H1 (cell line): ENCODE measurements around the gene TAMM41. TPM values are rescaled to one million over a fixed set of nuclear protein-coding genes. Genes with fewer than 3 reads are reported as not detected.

Experiments used
- CTCF ChIA-PET: fragments of 300-600 bp; sonication (Branson Sonifier 250); formaldehyde crosslinking; loops from one replicate; lab custom pipeline; 2021; ENCODE audit not compliant: partially characterized antibody; lab: Charles Lee
- POLR2A ChIA-PET: fragments of 300-600 bp; sonication (Branson Sonifier 250); formaldehyde crosslinking; loops from one replicate; lab custom pipeline; 2021; ENCODE audit warnings: inconsistent platforms; ENCODE audit not compliant: partially characterized antibody; lab: Charles Lee
- DNase-seq, 2 experiments: peaks; one replicate each; pipeline versions ENCODE4 v3.0.0 to v3.0.0-alpha.2; 2010 to 2022; ENCODE audit warnings: low spot score in 2 of 2, low read depth in 1 of 2, mixed read lengths in 1 of 2
- FAIRE-seq: peaks from 2 replicates; lab custom pipeline; 2011; peaks lifted over from hg19 to GRCh38; lab: Jason Lieb, UNC
- H2AFZ ChIP-seq: 2 replicates; pipeline ENCODE4 v1.8.1; 2012; ENCODE audit warnings: low read length, inconsistent platforms
- H2AK5ac ChIP-seq: 2 replicates; pipeline ENCODE4 v1.6.1; 2013; ENCODE audit warnings: low read depth, low read length
- H2BK120ac ChIP-seq: replicated peaks from 2 replicates; pipeline ENCODE3; 2013; ENCODE audit warnings: low read depth, low read length, inconsistent platforms
- H2BK12ac ChIP-seq: 2 replicates; pipeline ENCODE4 v1.6.1; 2013; ENCODE audit warnings: low read depth, low read length
- H2BK15ac ChIP-seq: 2 replicates; pipeline ENCODE4 v1.6.1; 2013; ENCODE audit warnings: low read length
- H2BK20ac ChIP-seq: 2 replicates; pipeline ENCODE4 v1.6.1; 2013; ENCODE audit warnings: low read length
- H2BK5ac ChIP-seq: 2 replicates; pipeline ENCODE4 v1.6.1; 2013; ENCODE audit warnings: low read depth, low read length
- H3K14ac ChIP-seq: 2 replicates; pipeline ENCODE4 v1.6.1; 2013; ENCODE audit warnings: inconsistent platforms; ENCODE audit not compliant: insufficient read length
- H3K18ac ChIP-seq: 2 replicates; pipeline ENCODE4 v1.6.1; 2013; ENCODE audit warnings: low read length; ENCODE audit errors: extremely low read depth
- H3K23ac ChIP-seq: 2 replicates; pipeline ENCODE4 v1.6.1; 2013; ENCODE audit warnings: inconsistent platforms; ENCODE audit not compliant: insufficient read length
- H3K23me2 ChIP-seq: 2 replicates; pipeline ENCODE4 v1.6.1; 2013; ENCODE audit warnings: low read depth, low read length
- H3K27ac ChIP-seq: 2 replicates; pipeline ENCODE4 v1.6.1; 2011; ENCODE audit warnings: low read depth, low read length, inconsistent platforms
- H3K27me3 ChIP-seq, 4 experiments: replicated peaks in 1 of 4; 1 replicate in 1 of 4; 2 replicates in 3 of 4; pipeline versions ENCODE4 v1.6.1 to v1.8.1; 2011 to 2013; ENCODE audit warnings: low read length in 3 of 4, mild to moderate bottlenecking in 3 of 4, inconsistent platforms in 2 of 4, mixed read lengths in 2 of 4, moderate library complexity in 1 of 4; ENCODE audit not compliant: control insufficient read depth in 3 of 4, insufficient read depth in 3 of 4; ENCODE audit errors: extremely low read depth in 1 of 4
- H3K36me3 ChIP-seq, 4 experiments: 2 replicates each; pipeline versions ENCODE4 v1.6.1 to v1.8.1; 2011 to 2013; ENCODE audit warnings: mild to moderate bottlenecking in 4 of 4, low read length in 3 of 4, moderate library complexity in 2 of 4, control low read depth in 1 of 4, inconsistent platforms in 1 of 4; ENCODE audit not compliant: insufficient read depth in 4 of 4, control insufficient read depth in 2 of 4
- H3K4ac ChIP-seq: replicated peaks from 2 replicates; pipeline ENCODE3; 2013; ENCODE audit warnings: low read length, low read depth, mixed read lengths, inconsistent platforms; ENCODE audit not compliant: insufficient read length
- H3K4me1 ChIP-seq, 4 experiments: replicated peaks in 1 of 4; 1 replicate in 1 of 4; 2 replicates in 3 of 4; pipeline versions ENCODE4 v1.6.1 to v1.8.1; 2011 to 2013; ENCODE audit warnings: low read length in 3 of 4, inconsistent platforms in 2 of 4, mixed read lengths in 1 of 4; ENCODE audit not compliant: insufficient read depth in 4 of 4, control insufficient read depth in 3 of 4
- H3K4me2 ChIP-seq, 2 experiments: 2 replicates each; pipeline versions ENCODE4 v1.6.1 to v1.8.1; 2011 to 2013; ENCODE audit warnings: low read depth in 2 of 2, low read length in 2 of 2, control low read depth in 1 of 2, inconsistent platforms in 1 of 2, mild to moderate bottlenecking in 1 of 2; ENCODE audit not compliant: insufficient read depth in 1 of 2
- H3K4me3 ChIP-seq, 4 experiments: fragments of 200-600, 300-600 bp in 1 of 4; sonication (generic), shearing (Covaris generic), sonication (Bioruptor Twin) in 1 of 4; 2 replicates each; pipeline versions ENCODE4 v1.5.1 to v1.8.1; 2011 to 2016; ENCODE audit warnings: low read length in 4 of 4, low read depth in 3 of 4, control low read depth in 2 of 4, inconsistent platforms in 2 of 4, mild to moderate bottlenecking in 2 of 4, mixed read lengths in 1 of 4, moderate library complexity in 1 of 4; ENCODE audit not compliant: insufficient read depth in 2 of 4; ENCODE audit errors: extremely low read depth in 1 of 4
- H3K56ac ChIP-seq: replicated peaks from 2 replicates; pipeline ENCODE3; 2013; ENCODE audit warnings: low read depth, mild to moderate bottlenecking, mixed read lengths, low read length, inconsistent platforms; ENCODE audit not compliant: insufficient read length
- H3K79me1 ChIP-seq: 2 replicates; pipeline ENCODE4 v1.6.1; 2013; ENCODE audit warnings: low read depth, low read length, control low read depth
- H3K79me2 ChIP-seq, 2 experiments: 2 replicates each; pipeline versions ENCODE4 v1.6.1 to v1.8.1; 2012 to 2013; ENCODE audit warnings: low read length in 2 of 2, mild to moderate bottlenecking in 2 of 2, inconsistent platforms in 1 of 2; ENCODE audit not compliant: insufficient read depth in 2 of 2, control insufficient read depth in 1 of 2
- H3K9ac ChIP-seq, 4 experiments: replicated peaks in 1 of 4; 1 replicate in 1 of 4; 2 replicates in 3 of 4; pipeline versions ENCODE4 v1.6.1 to v1.8.1; 2011 to 2013; ENCODE audit warnings: low read depth in 3 of 4, low read length in 3 of 4, control low read depth in 2 of 4, mild to moderate bottlenecking in 2 of 4, moderate library complexity in 2 of 4, inconsistent platforms in 1 of 4; ENCODE audit errors: extremely low read depth in 1 of 4
- H3K9me3 ChIP-seq, 2 experiments: 2 replicates each; pipeline versions ENCODE4 v1.6.1 to v1.8.1; 2012 to 2013; ENCODE audit warnings: mild to moderate bottlenecking in 2 of 2, moderate library complexity in 2 of 2, control low read depth in 1 of 2, inconsistent platforms in 1 of 2, low read depth in 1 of 2, low read length in 1 of 2, mixed read lengths in 1 of 2; ENCODE audit not compliant: insufficient read depth in 2 of 2
- H4K20me1 ChIP-seq, 2 experiments: replicated peaks in 1 of 2; 2 replicates each; pipeline versions ENCODE3 to v1.8.1; 2011 to 2013; ENCODE audit warnings: inconsistent platforms in 2 of 2, low read length in 2 of 2, mild to moderate bottlenecking in 1 of 2; ENCODE audit not compliant: insufficient read depth in 2 of 2, control insufficient read depth in 1 of 2
- H4K5ac ChIP-seq: 2 replicates; pipeline ENCODE4 v1.6.1; 2013; ENCODE audit warnings: low read length, low read depth, mixed read lengths, inconsistent platforms; ENCODE audit not compliant: insufficient read length
- H4K8ac ChIP-seq: 2 replicates; pipeline ENCODE4 v1.8.0; 2013; ENCODE audit warnings: mild to moderate bottlenecking, moderate library complexity, low read length, inconsistent platforms; ENCODE audit not compliant: insufficient read depth; ENCODE audit errors: extremely low read depth
- H4K91ac ChIP-seq: replicated peaks from 2 replicates; pipeline ENCODE3; 2013; ENCODE audit warnings: low read length, mixed read lengths, inconsistent platforms; ENCODE audit not compliant: insufficient read length
- EZH2 ChIP-seq: fragments of 200-600 bp; sonication (generic); IDR thresholded peaks from 2 replicates; pipeline ENCODE4 v1.7.1; 2012; ENCODE audit warnings: low read depth, mild to moderate bottlenecking, moderate library complexity, low read length, inconsistent platforms; ENCODE audit not compliant: severe bottlenecking
- GABPA ChIP-seq: IDR thresholded peaks from 2 replicates; pipeline ENCODE4 v1.6.1; 2011; ENCODE audit warnings: mild to moderate bottlenecking, low read length, moderate library complexity, borderline replicate concordance; ENCODE audit not compliant: insufficient read depth
- MAFK ChIP-seq: IDR thresholded peaks from 2 replicates; pipeline ENCODE4 v1.6.1; 2012; ENCODE audit warnings: low read depth, mild to moderate bottlenecking, improper control_type of control experiment, low read length
- POLR2A ChIP-seq, 2 experiments: IDR thresholded peaks; 1 replicate in 1 of 2; 2 replicates in 1 of 2; pipeline ENCODE4 v1.6.1; 2011; ENCODE audit warnings: low read depth in 2 of 2, low read length in 2 of 2, mild to moderate bottlenecking in 2 of 2; ENCODE audit errors: control extremely low read depth in 1 of 2
- POU5F1 ChIP-seq: IDR thresholded peaks from 2 replicates; pipeline ENCODE4 v1.6.1; 2011; ENCODE audit warnings: low read depth, mild to moderate bottlenecking, low read length, moderate library complexity
- SAP30 ChIP-seq: fragments of 300-600 bp; sonication (generic); IDR thresholded peaks from 2 replicates; pipeline ENCODE4 v1.7.1; 2012; ENCODE audit warnings: low read length, moderate library complexity, mild to moderate bottlenecking, inconsistent platforms; ENCODE audit not compliant: insufficient read depth, insufficient replicate concordance
- SRF ChIP-seq: IDR thresholded peaks from 2 replicates; pipeline ENCODE4 v1.6.1; 2011; ENCODE audit warnings: mild to moderate bottlenecking, low read depth, low read length, moderate library complexity
- TCF12 ChIP-seq: IDR thresholded peaks from 2 replicates; pipeline ENCODE4 v1.6.1; 2011; ENCODE audit warnings: low read depth, mild to moderate bottlenecking, low read length
- TEAD4 ChIP-seq: IDR thresholded peaks from 2 replicates; pipeline ENCODE4 v1.6.1; 2012; ENCODE audit warnings: low read depth, low read length, inconsistent platforms, mixed read lengths
- YY1 ChIP-seq: IDR thresholded peaks from 2 replicates; pipeline ENCODE4 v1.6.1; 2011; ENCODE audit warnings: low read depth, mild to moderate bottlenecking, low read length
- WGBS, 2 experiments: shearing (Covaris generic) in 1 of 2; methylation state at CpG; one replicate each; pipeline versions ENCODE4 v1.1.6 to v1.1.7; 2013 to 2015; ENCODE audit warnings: low lambda C conversion rate in 2 of 2, mixed read lengths in 2 of 2, inconsistent platforms in 1 of 2, low coverage in 1 of 2, missing lambda C conversion rate in 1 of 2; ENCODE audit not compliant: insufficient replicate concordance in 2 of 2, insufficient coverage in 1 of 2, insufficient read length in 1 of 2; ENCODE audit errors: extremely low coverage in 1 of 2, missing lambda C conversion rate in 1 of 2; 5-methylcytosine and 5-hydroxymethylcytosine counted together
- polyA plus RNA-seq, 7 experiments: library from polyadenylated mRNA; depleted of rRNA in 3 of 7; stranded (reverse) in 5 of 7; unstranded in 2 of 7; fragments of >200 nt in 5 of 7; fragments of 200-250 nt in 2 of 7; gene quantifications; 1 replicate in 5 of 7; 2 replicates in 1 of 7; 4 replicates in 1 of 7; pipeline versions ENCODE4 v1.2.1 to v1.2.3, GENCODE V29; 2011 to 2013; ENCODE audit warnings: missing spikeins in 2 of 7, mixed read lengths in 2 of 7
- total RNA-seq: library from RNA; stranded (reverse); fragmentation: NEBNext Ultra II Directional; extraction: Animal tissue kit (Norgen Biotek cat#: 25700); gene quantifications from 2 replicates; pipeline ENCODE4 v1.2.1, GENCODE V29; 2021
- TF ChIP-seq, protein P1 (sequence below): IDR thresholded peaks from 2 replicates; pipeline ENCODE4 v1.6.1; 2012; ENCODE audit warnings: low read length, inconsistent platforms
- TF ChIP-seq, protein P2 (sequence below): IDR thresholded peaks from 2 replicates; pipeline ENCODE4 v1.6.1; 2012; ENCODE audit warnings: inconsistent platforms

Gene TAMM41
- total and polyA plus RNA-seq, 2 of the 8 experiments (the other 6 are each of a cell fraction or from before 2014, with no cell fraction given): 16.9 to 22.5 TPM

DNA sequence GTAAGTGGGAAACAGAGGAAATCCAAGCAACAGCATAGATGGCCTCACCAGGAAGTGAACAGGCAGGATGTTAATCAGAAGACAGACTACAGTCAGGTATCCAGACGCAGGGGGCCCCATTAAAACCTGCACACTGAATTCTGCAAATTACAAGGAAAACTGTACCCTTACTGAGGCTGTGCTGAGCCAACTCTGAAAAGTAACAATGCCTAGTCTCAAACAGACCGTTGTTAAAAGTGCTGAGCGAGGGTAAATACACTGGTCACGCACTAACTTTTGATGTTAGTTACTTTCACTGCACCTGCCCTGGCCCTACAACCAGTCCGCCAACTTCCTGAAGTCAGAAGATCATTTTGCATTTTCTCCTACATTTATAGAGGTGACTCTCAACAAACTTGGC is 1.0 kb downstream of the TAMM41 start:
- H3K4ac ChIP-seq: no peak overlapping the region
- H3K4me2 ChIP-seq: peak overlapping the region; percentile 85 to 91
- FAIRE-seq: no peak
- no peak overlapping the region for H3K14ac ChIP-seq
- WGBS, 2 experiments: 45% methylated on average over 5 of the region's 5 CpGs; no CpG with 5 or more reads in 1 of the 2 experiments
- no peaks in the 10 kb centered on the region for H3K79me1 ChIP-seq
- no peak overlapping the region for H2AFZ ChIP-seq
- ChIA-PET CTCF (interaction anchor here (0.9 to 1.5 kb wide), 5 partner anchors 10 to 466 kb away, joined by 3 to 6 read pairs (median 4); no protein-coding TSS in a partner anchor), POLR2A (no interaction called here)
- peaks cover 0 to 16% (median 11%) of the 10 kb centered on the region in 4 experiments; a peak in 5 of 8 replicates for H3K36me3 ChIP-seq
- no peaks in the 10 kb centered on the region for H4K20me1 ChIP-seq
- no peak overlapping the region for H4K91ac ChIP-seq
- no peak overlapping the region for H3K56ac ChIP-seq
- no peak overlapping the region for H3K27ac ChIP-seq
- H2BK5ac ChIP-seq: no peak overlapping the region
- peak overlapping the region; percentile 18; the same call in 1 of the 2 replicates for H2BK15ac ChIP-seq
- H3K9ac ChIP-seq: peak overlapping the region in 1 of 4 experiments; percentile 74; a peak in 2 of 7 replicates
- peaks cover 0 to 13% (median 3%) of the 10 kb centered on the region in 4 experiments; a peak in 3 of 7 replicates for H3K27me3 ChIP-seq
- no peak overlapping the region for H3K18ac ChIP-seq
- H2BK20ac ChIP-seq: no peak overlapping the region
- H3K4me3 ChIP-seq: peak overlapping the region; percentile 72 to 90 (median 86); a peak in 6 of 8 replicates
- H3K4me1 ChIP-seq: peaks cover 0 to 2% (median 0%) of the 10 kb centered on the region in 4 experiments; a peak in 3 of 7 replicates
- peaks cover 0 to 5% of the 10 kb centered on the region in 2 experiments; a peak in 1 of 4 replicates for H3K79me2 ChIP-seq
- no peak overlapping the region for H2AK5ac ChIP-seq
- no peak overlapping the region for H2BK120ac ChIP-seq
- DNase-seq: no peak
- no peak overlapping the region for H2BK12ac ChIP-seq
- no peak overlapping the region for H3K23ac ChIP-seq
- 0 out of 4 replicates have a peak, but pooled peaks cover 0 to under 1% of the 10 kb centered on the region in 2 experiments for H3K9me3 ChIP-seq
- no peak overlapping the region for H4K8ac ChIP-seq
- H4K5ac ChIP-seq: no peak overlapping the region
- peaks cover 9% of the 10 kb centered on the region; the same call in 1 of the 2 replicates for H3K23me2 ChIP-seq
- TF ChIP-seq GABPA (no peak), TEAD4 (no peak), MAFK (no peak; the same call in 1 of the 2 replicates), POLR2A (IDR thresholded peaks at IDR 0.05; ENCODE audit: control extremely low read depth in 1 of 2, low read depth in 2 of 2, low read length in 2 of 2) (no peak), POU5F1 (no peak), SAP30 (no peak), SRF (no peak), YY1 (no peak), TCF12 (no peak), EZH2 (no peak)
- TF ChIP-seq, protein P1, sequence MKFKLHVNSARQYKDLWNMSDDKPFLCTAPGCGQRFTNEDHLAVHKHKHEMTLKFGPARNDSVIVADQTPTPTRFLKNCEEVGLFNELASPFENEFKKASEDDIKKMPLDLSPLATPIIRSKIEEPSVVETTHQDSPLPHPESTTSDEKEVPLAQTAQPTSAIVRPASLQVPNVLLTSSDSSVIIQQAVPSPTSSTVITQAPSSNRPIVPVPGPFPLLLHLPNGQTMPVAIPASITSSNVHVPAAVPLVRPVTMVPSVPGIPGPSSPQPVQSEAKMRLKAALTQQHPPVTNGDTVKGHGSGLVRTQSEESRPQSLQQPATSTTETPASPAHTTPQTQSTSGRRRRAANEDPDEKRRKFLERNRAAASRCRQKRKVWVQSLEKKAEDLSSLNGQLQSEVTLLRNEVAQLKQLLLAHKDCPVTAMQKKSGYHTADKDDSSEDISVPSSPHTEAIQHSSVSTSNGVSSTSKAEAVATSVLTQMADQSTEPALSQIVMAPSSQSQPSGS: no peak
- TF ChIP-seq, protein P2, sequence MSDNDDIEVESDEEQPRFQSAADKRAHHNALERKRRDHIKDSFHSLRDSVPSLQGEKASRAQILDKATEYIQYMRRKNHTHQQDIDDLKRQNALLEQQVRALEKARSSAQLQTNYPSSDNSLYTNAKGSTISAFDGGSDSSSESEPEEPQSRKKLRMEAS: no peak
